ENCODE data around the gene IL18RAP. TPM values are rescaled to one million over a fixed set of nuclear protein-coding genes. Genes with fewer than 3 reads are reported as not detected.

Gene IL18RAP
- total and polyA plus RNA-seq, 2 donors (not counting 3 experiments of a cell fraction or from before 2014, with no cell fraction given), result 0.03 TPM; not detected in 1

DNA sequence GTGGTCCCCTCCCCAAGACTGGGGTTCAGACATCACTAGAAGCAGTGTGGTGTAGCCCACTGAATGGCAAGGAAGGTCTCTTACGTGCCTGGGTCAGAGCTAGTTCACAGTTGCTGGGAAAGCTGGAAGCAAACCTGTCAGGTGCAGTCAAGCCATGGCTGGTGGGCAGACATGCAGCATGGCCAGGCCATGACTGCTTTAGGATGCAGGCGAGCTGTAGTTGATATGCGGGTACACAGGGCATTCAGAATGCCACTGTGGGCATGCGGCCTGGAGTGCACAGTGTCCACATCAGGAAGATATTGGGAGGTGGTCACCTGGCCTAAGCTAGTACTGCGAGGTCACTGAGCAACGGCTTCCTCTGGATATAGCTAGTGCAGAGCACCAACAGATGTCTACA is 38.2 kb downstream of the IL18RAP start:
- Histone ChIP-seq H3K36me3 (ENCODE audit: control insufficient read depth in 2 of 2, extremely low read depth in 1 of 2, insufficient read depth in 2 of 2, low read length in 2 of 2) (no peaks in the 10 kb centered on the region), H3K9ac (replicated peaks; ENCODE audit: extremely low read depth, insufficient read depth, low read length) (no peak overlapping the region), H3K27ac (ENCODE audit: insufficient read depth, low read depth, low read length) (no peak overlapping the region), H4K20me1 (replicated peaks; ENCODE audit: control insufficient read depth, extremely low read depth, insufficient read depth, low read length) (no peaks in the 10 kb centered on the region), H3K4me3 (replicated peaks in 1 of 3; ENCODE audit: insufficient read depth in 1 of 3, low read depth in 1 of 3, low read length in 3 of 3) (no peak overlapping the region), H2AFZ (ENCODE audit: low read depth, low read length) (no peak overlapping the region), H3K4me2 (ENCODE audit: insufficient read depth, low read length) (no peak overlapping the region), H3K27me3 (ENCODE audit: control insufficient read depth in 2 of 2, insufficient read depth in 2 of 2, low read length in 2 of 2) (peaks cover 9 to 24% of the 10 kb centered on the region in 2 experiments), H3K4me1 (ENCODE audit: control insufficient read depth, extremely low read depth, insufficient read depth, low read length) (no peaks in the 10 kb centered on the region), H3K9me1 (replicated peaks; ENCODE audit: control insufficient read depth, extremely low read depth, insufficient read depth, low read length) (no peaks in the 10 kb centered on the region), H3K9me3 (replicated peaks; ENCODE audit: control insufficient read depth, insufficient read depth, low read length) (no peaks in the 10 kb centered on the region), H3K79me2 (ENCODE audit: control insufficient read depth, insufficient read depth, low read length) (no peaks in the 10 kb centered on the region)
- no TSS peak for BruUV-seq (replicated peaks)
- POLR2A ChIA-PET, result no interaction called here
- FAIRE-seq (no peak), DNase-seq (ENCODE audit: low read depth, low spot score) (no peak)
- TF ChIP-seq FOS (IDR thresholded peaks at IDR 0.05; ENCODE audit: borderline replicate concordance, insufficient read depth, low read length) (no peak), JUN (IDR thresholded peaks at IDR 0.05; ENCODE audit: borderline replicate concordance, insufficient read depth, insufficient read length, low read depth) (no peak)
- TF ChIP-seq, protein P1, sequence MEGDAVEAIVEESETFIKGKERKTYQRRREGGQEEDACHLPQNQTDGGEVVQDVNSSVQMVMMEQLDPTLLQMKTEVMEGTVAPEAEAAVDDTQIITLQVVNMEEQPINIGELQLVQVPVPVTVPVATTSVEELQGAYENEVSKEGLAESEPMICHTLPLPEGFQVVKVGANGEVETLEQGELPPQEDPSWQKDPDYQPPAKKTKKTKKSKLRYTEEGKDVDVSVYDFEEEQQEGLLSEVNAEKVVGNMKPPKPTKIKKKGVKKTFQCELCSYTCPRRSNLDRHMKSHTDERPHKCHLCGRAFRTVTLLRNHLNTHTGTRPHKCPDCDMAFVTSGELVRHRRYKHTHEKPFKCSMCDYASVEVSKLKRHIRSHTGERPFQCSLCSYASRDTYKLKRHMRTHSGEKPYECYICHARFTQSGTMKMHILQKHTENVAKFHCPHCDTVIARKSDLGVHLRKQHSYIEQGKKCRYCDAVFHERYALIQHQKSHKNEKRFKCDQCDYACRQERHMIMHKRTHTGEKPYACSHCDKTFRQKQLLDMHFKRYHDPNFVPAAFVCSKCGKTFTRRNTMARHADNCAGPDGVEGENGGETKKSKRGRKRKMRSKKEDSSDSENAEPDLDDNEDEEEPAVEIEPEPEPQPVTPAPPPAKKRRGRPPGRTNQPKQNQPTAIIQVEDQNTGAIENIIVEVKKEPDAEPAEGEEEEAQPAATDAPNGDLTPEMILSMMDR (IDR thresholded peaks at IDR 0.05; ENCODE audit: extremely low read depth in 1 of 2, insufficient read depth in 1 of 2, low read depth in 1 of 2, low read length in 2 of 2), result no peak
- intact Hi-C loops (cut with micrococcal nuclease) (no loop called here), dilution Hi-C loops (cut with MboI; ENCODE audit: extremely low pct_ligation_motif_present, low sequenced_read_pairs) (no loop called here)
- CTCF ChIA-PET, result interaction anchor here (0.9 to 2.9 kb wide), 4 partner anchors 10 to 577 kb away, joined by 3 to 10 read pairs (median 6); partner anchors contain the start of gene SLC9A4

DNA sequence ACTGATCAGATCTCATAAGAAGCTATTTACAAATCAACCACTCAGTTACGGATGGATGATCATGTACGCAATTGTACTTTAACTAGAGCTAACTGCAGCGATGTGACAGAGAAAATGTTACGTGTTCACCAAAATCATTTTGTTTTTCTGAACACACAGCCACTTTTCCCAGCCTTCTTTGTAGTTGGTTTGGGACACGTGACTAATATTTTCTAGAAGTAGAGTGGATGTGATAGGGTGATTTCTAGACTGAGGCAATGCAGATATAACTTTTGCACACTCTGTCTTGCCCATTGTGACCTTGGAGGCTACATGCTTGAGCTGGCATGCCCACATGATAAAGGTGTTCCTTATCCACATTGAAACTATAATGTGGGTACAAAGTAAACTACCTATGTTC is 40.2 kb downstream of the IL18RAP start:
- Histone ChIP-seq H4K20me1 (replicated peaks; ENCODE audit: control insufficient read depth, extremely low read depth, insufficient read depth, low read length) (no peaks in the 10 kb centered on the region), H3K9me1 (replicated peaks; ENCODE audit: control insufficient read depth, extremely low read depth, insufficient read depth, low read length) (no peaks in the 10 kb centered on the region), H2AFZ (ENCODE audit: low read depth, low read length) (no peak overlapping the region), H3K36me3 (ENCODE audit: control insufficient read depth in 2 of 2, extremely low read depth in 1 of 2, insufficient read depth in 2 of 2, low read length in 2 of 2) (no peaks in the 10 kb centered on the region), H3K79me2 (ENCODE audit: control insufficient read depth, insufficient read depth, low read length) (no peaks in the 10 kb centered on the region), H3K4me1 (ENCODE audit: control insufficient read depth, extremely low read depth, insufficient read depth, low read length) (no peaks in the 10 kb centered on the region), H3K27me3 (ENCODE audit: control insufficient read depth in 2 of 2, insufficient read depth in 2 of 2, low read length in 2 of 2) (peaks cover 11 to 33% of the 10 kb centered on the region in 2 experiments), H3K4me3 (replicated peaks in 1 of 3; ENCODE audit: insufficient read depth in 1 of 3, low read depth in 1 of 3, low read length in 3 of 3) (no peak overlapping the region), H3K9ac (replicated peaks; ENCODE audit: extremely low read depth, insufficient read depth, low read length) (no peak overlapping the region), H3K4me2 (ENCODE audit: insufficient read depth, low read length) (no peak overlapping the region), H3K9me3 (replicated peaks; ENCODE audit: control insufficient read depth, insufficient read depth, low read length) (no peaks in the 10 kb centered on the region), H3K27ac (ENCODE audit: insufficient read depth, low read depth, low read length) (no peak overlapping the region)
- CTCF ChIA-PET, result no interaction called here
- POLR2A ChIA-PET, result no interaction called here
- no peak for TF ChIP-seq FOS (IDR thresholded peaks at IDR 0.05; ENCODE audit: borderline replicate concordance, insufficient read depth, low read length)
- TF ChIP-seq EZH2 (IDR thresholded peaks at IDR 0.05; ENCODE audit: borderline replicate concordance, low read depth, low read length, severe bottlenecking), result no peak
- TF ChIP-seq POLR2AphosphoS5 (IDR thresholded peaks at IDR 0.05; ENCODE audit: insufficient read depth, low read depth, low read length), result no peak
- TF ChIP-seq, protein P2, sequence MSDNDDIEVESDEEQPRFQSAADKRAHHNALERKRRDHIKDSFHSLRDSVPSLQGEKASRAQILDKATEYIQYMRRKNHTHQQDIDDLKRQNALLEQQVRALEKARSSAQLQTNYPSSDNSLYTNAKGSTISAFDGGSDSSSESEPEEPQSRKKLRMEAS (IDR thresholded peaks at IDR 0.05; ENCODE audit: insufficient read depth, insufficient read length), result no peak
- TF ChIP-seq JUN (IDR thresholded peaks at IDR 0.05; ENCODE audit: borderline replicate concordance, insufficient read depth, insufficient read length, low read depth), result no peak
- no peak for TF ChIP-seq GATA2 (IDR thresholded peaks at IDR 0.05; ENCODE audit: insufficient read depth, insufficient read length, low read depth, low read length)
- TF ChIP-seq, protein P1 (IDR thresholded peaks at IDR 0.05; ENCODE audit: extremely low read depth in 1 of 2, insufficient read depth in 1 of 2, low read depth in 1 of 2, low read length in 2 of 2), result no peak
- TF ChIP-seq MYC (IDR thresholded peaks at IDR 0.05; ENCODE audit: low read depth, low read length), result no peak
- no peak for TF ChIP-seq POLR2A (IDR thresholded peaks at IDR 0.05; ENCODE audit: low read depth, low read length)
- no TSS peak for BruUV-seq (replicated peaks)
- DNase-seq (ENCODE audit: low read depth, low spot score) (no peak), FAIRE-seq (no peak)
- dilution Hi-C loops (cut with MboI; ENCODE audit: extremely low pct_ligation_motif_present, low sequenced_read_pairs), result no loop called here
- intact Hi-C loops (cut with micrococcal nuclease), result no loop called here

All from endothelial cell of umbilical vein (primary cell).